CD4-positive, alpha-beta T cell (primary cell): ENCODE measurements around the gene ERCC6. TPM values are rescaled to one million over a fixed set of nuclear protein-coding genes. Genes with fewer than 3 reads are reported as not detected.

ENCODE experiments used
- ATAC-seq: fragments of 200-7000 bp; cut with Tn5 transposase; one replicate; pipeline ENCODE4 v1.10.0; 2022; ENCODE audit warnings: mild to moderate bottlenecking; ENCODE audit not compliant: poor library complexity
- CTCF ChIA-PET: fragments of 350-600 bp; sonication (Branson Sonifier 250); formaldehyde crosslinking; loops from one replicate; lab custom pipeline; 2021; ENCODE audit warnings: antibody characterized with exemption, inconsistent platforms; lab: Charles Lee
- POLR2A ChIA-PET: fragments of 350-600 bp; sonication (Branson Sonifier 250); formaldehyde crosslinking; loops from one replicate; lab custom pipeline; 2021; ENCODE audit warnings: antibody characterized with exemption, inconsistent platforms; lab: Charles Lee
- DNase-seq, 14 experiments: peaks; one replicate each; pipeline ENCODE4 v3.0.0-alpha.2; 2013 to 2020; ENCODE audit warnings: mixed read lengths in 2 of 14
- H3K27ac ChIP-seq, 2 donors: one replicate each; pipeline versions ENCODE4 v1.5.1 to v1.7.0; 2013; ENCODE audit warnings: low read length in 2 of 2, low read depth in 1 of 2, mild to moderate bottlenecking in 1 of 2
- H3K27me3 ChIP-seq, 2 experiments: 1 replicate in 1 of 2; 2 replicates in 1 of 2; pipeline versions ENCODE4 v1.6.1 to v1.7.0; 2013; ENCODE audit warnings: low read length in 2 of 2, control low read depth in 1 of 2, mild to moderate bottlenecking in 1 of 2, moderate library complexity in 1 of 2; ENCODE audit not compliant: insufficient read depth in 2 of 2, control insufficient read depth in 1 of 2
- H3K36me3 ChIP-seq: one replicate; pipeline ENCODE4 v1.6.1; 2013; ENCODE audit warnings: low read length, control low read depth; ENCODE audit not compliant: insufficient read depth
- H3K4me1 ChIP-seq: one replicate; pipeline ENCODE4 v1.6.1; 2013; ENCODE audit warnings: low read length, control low read depth; ENCODE audit not compliant: insufficient read depth
- H3K4me3 ChIP-seq: one replicate; pipeline ENCODE4 v1.5.1; 2013; ENCODE audit warnings: mild to moderate bottlenecking, low read length, moderate library complexity
- H3K9me3 ChIP-seq, 2 experiments: 1 replicate in 1 of 2; 2 replicates in 1 of 2; pipeline versions ENCODE4 v1.6.1 to v1.7.0; 2013; ENCODE audit warnings: low read length in 2 of 2, mild to moderate bottlenecking in 2 of 2, control low read depth in 1 of 2, moderate library complexity in 1 of 2; ENCODE audit not compliant: control insufficient read depth in 1 of 2, insufficient read depth in 1 of 2
- H3K27ac Mint-ChIP-seq: one replicate; pipeline ENCODE4 v1.8.0; 2020; ENCODE audit warnings: mixed read lengths
- H3K27me3 Mint-ChIP-seq: one replicate; pipeline ENCODE4 v1.8.0; 2021; ENCODE audit warnings: mixed read lengths
- H3K36me3 Mint-ChIP-seq: one replicate; pipeline ENCODE4 v1.8.0; 2021; ENCODE audit warnings: low read depth, mixed read lengths
- H3K4me1 Mint-ChIP-seq: one replicate; pipeline ENCODE4 v1.8.0; 2021; ENCODE audit warnings: low read depth, mixed read lengths
- H3K4me3 Mint-ChIP-seq: one replicate; pipeline ENCODE4 v1.8.0; 2020; ENCODE audit warnings: mild to moderate bottlenecking, mixed read lengths
- H3K9me3 Mint-ChIP-seq: one replicate; pipeline ENCODE4 v1.8.0; 2020; ENCODE audit warnings: mixed read lengths
- CTCF ChIP-seq: fragments of 200-600 bp; IDR thresholded peaks from one replicate; pipeline ENCODE4 v1.8.0; 2022; ENCODE audit warnings: antibody characterized with exemption, mild to moderate bottlenecking
- intact Hi-C, 2 experiments: fragments of 100-400 bp; cut with DNase I in 1 of 2; cut with micrococcal nuclease in 1 of 2; formaldehyde crosslinking; loops; one replicate each; pipeline versions ENCODE4 v1.15.1 to v1.9.0; 2023 to 2025; cut with DNase I, micrococcal nuclease
- total RNA-seq, 174 experiments: library from RNA in 2 of 174; stranded (reverse) in 2 of 174; gene quantifications; one replicate each; pipeline ENCODE4 v1.2.3 and lab custom pipeline; 2021 to 2026

The ERCC6 gene
- total RNA-seq, 2 experiments from 2014 or later, result 33.3 to 39.0 TPM

GRCh38 chr10:49559476-49559875 is 20.6 kb upstream of the ERCC6 start:
- Mint-ChIP-seq H3K9me3 (peaks cover 6% of the 10 kb centered on the region), H3K36me3 (no peaks in the 10 kb centered on the region), H3K4me3 (no peak overlapping the region), H3K27me3 (peaks cover 56% of the 10 kb centered on the region), H3K4me1 (no peaks in the 10 kb centered on the region), H3K27ac (no peak overlapping the region)
- Histone ChIP-seq H3K27me3 (peaks cover 6 to 24% of the 10 kb centered on the region in 2 experiments), H3K36me3 (no peaks in the 10 kb centered on the region), H3K4me3 (no peak overlapping the region), H3K9me3 (peaks cover 5 to 12% of the 10 kb centered on the region in 2 experiments), H3K27ac (no peak overlapping the region), H3K4me1 (no peaks in the 10 kb centered on the region)
- no peak for TF ChIP-seq CTCF
- CTCF ChIA-PET, result no interaction called here
- no peak for ATAC-seq
- DNase-seq, result no peak
- POLR2A ChIA-PET, result no interaction called here
- intact Hi-C loops, result no loop called here

- no peak overlapping the region for H3K4me3 ChIP-seq
- Mint-ChIP-seq H3K4me3 (no peak overlapping the region), H3K27me3 (peaks cover 50% of the 10 kb centered on the region), H3K36me3 (no peaks in the 10 kb centered on the region), H3K9me3 (peaks cover 6% of the 10 kb centered on the region), H3K4me1 (no peaks in the 10 kb centered on the region), H3K27ac (no peak overlapping the region)
- no peak for TF ChIP-seq CTCF
- intact Hi-C loops, result no loop called here
- no peaks in the 10 kb centered on the region for H3K4me1 ChIP-seq
- ATAC-seq (no peak), DNase-seq (no peak)
- no peak overlapping the region for H3K27ac ChIP-seq
- ChIA-PET POLR2A (no interaction called here), CTCF (no interaction called here)
- peaks cover 6 to 14% of the 10 kb centered on the region in 2 experiments for H3K27me3 ChIP-seq
- H3K36me3 ChIP-seq, result no peaks in the 10 kb centered on the region
- peaks cover 5 to 12% of the 10 kb centered on the region in 2 experiments for H3K9me3 ChIP-seq
These were observed 19.3 kb upstream of the ERCC6 start for GRCh38 chr10:49558190-49558589.

GRCh38 chr10:49557681-49558080 is 18.8 kb upstream of the ERCC6 start:
- H3K36me3 Mint-ChIP-seq, result no peaks in the 10 kb centered on the region
- POLR2A ChIA-PET, result no interaction called here
- H3K27me3 ChIP-seq, result peaks cover 6 to 17% of the 10 kb centered on the region in 2 experiments
- CTCF ChIA-PET, result no interaction called here
- TF ChIP-seq CTCF, result no peak
- no peak overlapping the region for H3K4me3 Mint-ChIP-seq
- no peaks in the 10 kb centered on the region for H3K4me1 ChIP-seq
- peaks cover 5 to 12% of the 10 kb centered on the region in 2 experiments for H3K9me3 ChIP-seq
- H3K9me3 Mint-ChIP-seq, result peaks cover 6% of the 10 kb centered on the region
- H3K27ac Mint-ChIP-seq, result no peak overlapping the region
- H3K36me3 ChIP-seq, result no peaks in the 10 kb centered on the region
- intact Hi-C loops, result no loop called here
- H3K4me3 ChIP-seq, result no peak overlapping the region
- no peaks in the 10 kb centered on the region for H3K4me1 Mint-ChIP-seq
- no peak overlapping the region for H3K27ac ChIP-seq
- ATAC-seq, result no peak
- DNase-seq, result no peak
- peaks cover 51% of the 10 kb centered on the region for H3K27me3 Mint-ChIP-seq
